H1 (cell line): ENCODE results near the gene USP43. TPM values are rescaled to one million over a fixed set of nuclear protein-coding genes. Genes with fewer than 3 reads are reported as not detected.

ENCODE experiments used
- CTCF ChIA-PET: fragments of 300-600 bp; sonication (Branson Sonifier 250); formaldehyde crosslinking; loops from one replicate; lab custom pipeline; 2021; ENCODE audit not compliant: partially characterized antibody; lab: Charles Lee
- POLR2A ChIA-PET: fragments of 300-600 bp; sonication (Branson Sonifier 250); formaldehyde crosslinking; loops from one replicate; lab custom pipeline; 2021; ENCODE audit warnings: inconsistent platforms; ENCODE audit not compliant: partially characterized antibody; lab: Charles Lee
- DNase-seq, 2 experiments: peaks; one replicate each; pipeline versions ENCODE4 v3.0.0 to v3.0.0-alpha.2; 2010 to 2022; ENCODE audit warnings: low spot score in 2 of 2, low read depth in 1 of 2, mixed read lengths in 1 of 2
- FAIRE-seq: peaks from 2 replicates; lab custom pipeline; 2011; peaks lifted over from hg19 to GRCh38; lab: Jason Lieb, UNC
- H2AFZ ChIP-seq: 2 replicates; pipeline ENCODE4 v1.8.1; 2012; ENCODE audit warnings: low read length, inconsistent platforms
- H2AK5ac ChIP-seq: 2 replicates; pipeline ENCODE4 v1.6.1; 2013; ENCODE audit warnings: low read depth, low read length
- H2BK120ac ChIP-seq: replicated peaks from 2 replicates; pipeline ENCODE3; 2013; ENCODE audit warnings: low read depth, low read length, inconsistent platforms
- H2BK12ac ChIP-seq: 2 replicates; pipeline ENCODE4 v1.6.1; 2013; ENCODE audit warnings: low read depth, low read length
- H2BK15ac ChIP-seq: 2 replicates; pipeline ENCODE4 v1.6.1; 2013; ENCODE audit warnings: low read length
- H2BK20ac ChIP-seq: 2 replicates; pipeline ENCODE4 v1.6.1; 2013; ENCODE audit warnings: low read length
- H2BK5ac ChIP-seq: 2 replicates; pipeline ENCODE4 v1.6.1; 2013; ENCODE audit warnings: low read depth, low read length
- H3K14ac ChIP-seq: 2 replicates; pipeline ENCODE4 v1.6.1; 2013; ENCODE audit warnings: inconsistent platforms; ENCODE audit not compliant: insufficient read length
- H3K18ac ChIP-seq: 2 replicates; pipeline ENCODE4 v1.6.1; 2013; ENCODE audit warnings: low read length; ENCODE audit errors: extremely low read depth
- H3K23ac ChIP-seq: 2 replicates; pipeline ENCODE4 v1.6.1; 2013; ENCODE audit warnings: inconsistent platforms; ENCODE audit not compliant: insufficient read length
- H3K23me2 ChIP-seq: 2 replicates; pipeline ENCODE4 v1.6.1; 2013; ENCODE audit warnings: low read depth, low read length
- H3K27ac ChIP-seq: 2 replicates; pipeline ENCODE4 v1.6.1; 2011; ENCODE audit warnings: low read depth, low read length, inconsistent platforms
- H3K27me3 ChIP-seq, 4 experiments: replicated peaks in 1 of 4; 1 replicate in 1 of 4; 2 replicates in 3 of 4; pipeline versions ENCODE4 v1.6.1 to v1.8.1; 2011 to 2013; ENCODE audit warnings: low read length in 3 of 4, mild to moderate bottlenecking in 3 of 4, inconsistent platforms in 2 of 4, mixed read lengths in 2 of 4, moderate library complexity in 1 of 4; ENCODE audit not compliant: control insufficient read depth in 3 of 4, insufficient read depth in 3 of 4; ENCODE audit errors: extremely low read depth in 1 of 4
- H3K36me3 ChIP-seq, 4 experiments: 2 replicates each; pipeline versions ENCODE4 v1.6.1 to v1.8.1; 2011 to 2013; ENCODE audit warnings: mild to moderate bottlenecking in 4 of 4, low read length in 3 of 4, moderate library complexity in 2 of 4, control low read depth in 1 of 4, inconsistent platforms in 1 of 4; ENCODE audit not compliant: insufficient read depth in 4 of 4, control insufficient read depth in 2 of 4
- H3K4ac ChIP-seq: replicated peaks from 2 replicates; pipeline ENCODE3; 2013; ENCODE audit warnings: low read length, low read depth, mixed read lengths, inconsistent platforms; ENCODE audit not compliant: insufficient read length
- H3K4me1 ChIP-seq, 4 experiments: replicated peaks in 1 of 4; 1 replicate in 1 of 4; 2 replicates in 3 of 4; pipeline versions ENCODE4 v1.6.1 to v1.8.1; 2011 to 2013; ENCODE audit warnings: low read length in 3 of 4, inconsistent platforms in 2 of 4, mixed read lengths in 1 of 4; ENCODE audit not compliant: insufficient read depth in 4 of 4, control insufficient read depth in 3 of 4
- H3K4me2 ChIP-seq, 2 experiments: 2 replicates each; pipeline versions ENCODE4 v1.6.1 to v1.8.1; 2011 to 2013; ENCODE audit warnings: low read depth in 2 of 2, low read length in 2 of 2, control low read depth in 1 of 2, inconsistent platforms in 1 of 2, mild to moderate bottlenecking in 1 of 2; ENCODE audit not compliant: insufficient read depth in 1 of 2
- H3K4me3 ChIP-seq, 4 experiments: fragments of 200-600, 300-600 bp in 1 of 4; sonication (generic), shearing (Covaris generic), sonication (Bioruptor Twin) in 1 of 4; 2 replicates each; pipeline versions ENCODE4 v1.5.1 to v1.8.1; 2011 to 2016; ENCODE audit warnings: low read length in 4 of 4, low read depth in 3 of 4, control low read depth in 2 of 4, inconsistent platforms in 2 of 4, mild to moderate bottlenecking in 2 of 4, mixed read lengths in 1 of 4, moderate library complexity in 1 of 4; ENCODE audit not compliant: insufficient read depth in 2 of 4; ENCODE audit errors: extremely low read depth in 1 of 4
- H3K56ac ChIP-seq: replicated peaks from 2 replicates; pipeline ENCODE3; 2013; ENCODE audit warnings: low read depth, mild to moderate bottlenecking, mixed read lengths, low read length, inconsistent platforms; ENCODE audit not compliant: insufficient read length
- H3K79me1 ChIP-seq: 2 replicates; pipeline ENCODE4 v1.6.1; 2013; ENCODE audit warnings: low read depth, low read length, control low read depth
- H3K79me2 ChIP-seq, 2 experiments: 2 replicates each; pipeline versions ENCODE4 v1.6.1 to v1.8.1; 2012 to 2013; ENCODE audit warnings: low read length in 2 of 2, mild to moderate bottlenecking in 2 of 2, inconsistent platforms in 1 of 2; ENCODE audit not compliant: insufficient read depth in 2 of 2, control insufficient read depth in 1 of 2
- H3K9ac ChIP-seq, 4 experiments: replicated peaks in 1 of 4; 1 replicate in 1 of 4; 2 replicates in 3 of 4; pipeline versions ENCODE4 v1.6.1 to v1.8.1; 2011 to 2013; ENCODE audit warnings: low read depth in 3 of 4, low read length in 3 of 4, control low read depth in 2 of 4, mild to moderate bottlenecking in 2 of 4, moderate library complexity in 2 of 4, inconsistent platforms in 1 of 4; ENCODE audit errors: extremely low read depth in 1 of 4
- H3K9me3 ChIP-seq, 2 experiments: 2 replicates each; pipeline versions ENCODE4 v1.6.1 to v1.8.1; 2012 to 2013; ENCODE audit warnings: mild to moderate bottlenecking in 2 of 2, moderate library complexity in 2 of 2, control low read depth in 1 of 2, inconsistent platforms in 1 of 2, low read depth in 1 of 2, low read length in 1 of 2, mixed read lengths in 1 of 2; ENCODE audit not compliant: insufficient read depth in 2 of 2
- H4K20me1 ChIP-seq, 2 experiments: replicated peaks in 1 of 2; 2 replicates each; pipeline versions ENCODE3 to v1.8.1; 2011 to 2013; ENCODE audit warnings: inconsistent platforms in 2 of 2, low read length in 2 of 2, mild to moderate bottlenecking in 1 of 2; ENCODE audit not compliant: insufficient read depth in 2 of 2, control insufficient read depth in 1 of 2
- H4K5ac ChIP-seq: 2 replicates; pipeline ENCODE4 v1.6.1; 2013; ENCODE audit warnings: low read length, low read depth, mixed read lengths, inconsistent platforms; ENCODE audit not compliant: insufficient read length
- H4K8ac ChIP-seq: 2 replicates; pipeline ENCODE4 v1.8.0; 2013; ENCODE audit warnings: mild to moderate bottlenecking, moderate library complexity, low read length, inconsistent platforms; ENCODE audit not compliant: insufficient read depth; ENCODE audit errors: extremely low read depth
- H4K91ac ChIP-seq: replicated peaks from 2 replicates; pipeline ENCODE3; 2013; ENCODE audit warnings: low read length, mixed read lengths, inconsistent platforms; ENCODE audit not compliant: insufficient read length
- CBX5 ChIP-seq: fragments of 300-800, 300-1000 bp; sonication (generic); IDR thresholded peaks from 2 replicates; pipeline ENCODE4 v1.7.1; 2016; ENCODE audit warnings: antibody characterized with exemption, low read length, low read depth
- E2F6 ChIP-seq: IDR thresholded peaks from 2 replicates; pipeline ENCODE4 v1.6.1; 2012; ENCODE audit warnings: inconsistent platforms
- KDM1A ChIP-seq: fragments of 200-600, 300-600 bp; sonication (generic); IDR thresholded peaks from 2 replicates; pipeline ENCODE4 v1.7.1; 2016; ENCODE audit warnings: mild to moderate bottlenecking, low read length, borderline replicate concordance
- KDM4A ChIP-seq: IDR thresholded peaks from one replicate; pipeline ENCODE4 v1.7.1; 2012; ENCODE audit warnings: low read depth, mild to moderate bottlenecking, moderate library complexity, low read length, inconsistent platforms; ENCODE audit not compliant: severe bottlenecking
- MAX ChIP-seq: IDR thresholded peaks from 2 replicates; pipeline ENCODE4 v1.6.1; 2012; ENCODE audit warnings: inconsistent platforms
- NANOG ChIP-seq: IDR thresholded peaks from 2 replicates; pipeline ENCODE4 v1.6.1; 2011; ENCODE audit warnings: low read length, low read depth, mild to moderate bottlenecking, inconsistent platforms; ENCODE audit not compliant: insufficient read depth, poor library complexity, severe bottlenecking
- RNF2 ChIP-seq: fragments of 200-900, 300-1000 bp; sonication (generic); IDR thresholded peaks from 2 replicates; pipeline ENCODE4 v1.7.1; 2016; ENCODE audit warnings: borderline replicate concordance, low read depth, mild to moderate bottlenecking, antibody characterized with exemption, low read length; ENCODE audit not compliant: poor library complexity, severe bottlenecking; ENCODE audit errors: missing control alignments
- ZNF274 ChIP-seq: IDR thresholded peaks from 2 replicates; pipeline ENCODE4 v1.7.0; 2012; ENCODE audit warnings: low read length, borderline replicate concordance; ENCODE audit errors: extremely low read depth
- WGBS, 2 experiments: shearing (Covaris generic) in 1 of 2; methylation state at CpG; one replicate each; pipeline versions ENCODE4 v1.1.6 to v1.1.7; 2013 to 2015; ENCODE audit warnings: low lambda C conversion rate in 2 of 2, mixed read lengths in 2 of 2, inconsistent platforms in 1 of 2, low coverage in 1 of 2, missing lambda C conversion rate in 1 of 2; ENCODE audit not compliant: insufficient replicate concordance in 2 of 2, insufficient coverage in 1 of 2, insufficient read length in 1 of 2; ENCODE audit errors: extremely low coverage in 1 of 2, missing lambda C conversion rate in 1 of 2; 5-methylcytosine and 5-hydroxymethylcytosine counted together
- polyA plus RNA-seq, 7 experiments: library from polyadenylated mRNA; depleted of rRNA in 3 of 7; stranded (reverse) in 5 of 7; unstranded in 2 of 7; fragments of >200 nt in 5 of 7; fragments of 200-250 nt in 2 of 7; gene quantifications; 1 replicate in 5 of 7; 2 replicates in 1 of 7; 4 replicates in 1 of 7; pipeline versions ENCODE4 v1.2.1 to v1.2.3, GENCODE V29; 2011 to 2013; ENCODE audit warnings: missing spikeins in 2 of 7, mixed read lengths in 2 of 7
- total RNA-seq: library from RNA; stranded (reverse); fragmentation: NEBNext Ultra II Directional; extraction: Animal tissue kit (Norgen Biotek cat#: 25700); gene quantifications from 2 replicates; pipeline ENCODE4 v1.2.1, GENCODE V29; 2021

USP43 gene
- total and polyA plus RNA-seq, 2 of the 8 experiments (the other 6 are each of a cell fraction or from before 2014, with no cell fraction given) = 3.0 to 7.2 TPM

GRCh38 chr17:9776911-9777310 lies 131.6 kb downstream of the USP43 start:
- H2BK5ac ChIP-seq = no peak overlapping the region
- no peak overlapping the region; the same call in 1 of the 2 replicates for H2BK12ac ChIP-seq
- no peak overlapping the region for H3K56ac ChIP-seq
- H4K8ac ChIP-seq = no peak overlapping the region; the same call in 1 of the 2 replicates
- no peak for DNase-seq
- H3K4me3 ChIP-seq = no peak overlapping the region
- no peaks in the 10 kb centered on the region for H3K36me3 ChIP-seq
- no peak overlapping the region for H3K14ac ChIP-seq
- no peak overlapping the region for H3K23ac ChIP-seq
- H3K27me3 ChIP-seq = no peaks in the 10 kb centered on the region
- H4K5ac ChIP-seq = no peak overlapping the region
- no peak overlapping the region for H3K4ac ChIP-seq
- no peaks in the 10 kb centered on the region for H3K9me3 ChIP-seq
- H3K79me1 ChIP-seq = no peaks in the 10 kb centered on the region
- no peak for TF ChIP-seq NANOG
- no peak for TF ChIP-seq KDM1A
- TF ChIP-seq E2F6 = no peak
- no peak for TF ChIP-seq RNF2
- TF ChIP-seq KDM4A = no peak
- no peak for TF ChIP-seq CBX5
- no peak for TF ChIP-seq MAX
- no peak for TF ChIP-seq ZNF274
- TF ChIP-seq, all 59 proteins: peak for 0
- Histone ChIP-seq H4K91ac (no peak overlapping the region), H2BK120ac (no peak overlapping the region), H4K20me1 (no peaks in the 10 kb centered on the region), H3K79me2 (no peaks in the 10 kb centered on the region), H2BK20ac (no peak overlapping the region), H3K4me1 (no peaks in the 10 kb centered on the region), H3K4me2 (no peak overlapping the region), H3K9ac (no peak overlapping the region), H2AK5ac (no peak overlapping the region), H3K23me2 (no peaks in the 10 kb centered on the region), H2BK15ac (no peak overlapping the region), H3K18ac (no peak overlapping the region), H2AFZ (no peak overlapping the region), H3K27ac (no peak overlapping the region)
- CTCF ChIA-PET = interaction anchor here (0.6 kb wide), 1 partner anchor 8 kb away, joined by 4 read pairs; no protein-coding TSS in a partner anchor
- WGBS, 2 experiments = 94% methylated on average over 8 of the region's 9 CpGs; no CpG with 5 or more reads in 1 of the 2 experiments
- POLR2A ChIA-PET = no interaction called here
- FAIRE-seq = no peak
